HCT116 (cell line): Measurements from ENCODE around the gene PREP. TPM values are rescaled to one million over a fixed set of nuclear protein-coding genes. Genes with fewer than 3 reads are reported as not detected.

Experiments used
- ATAC-seq: fragments of 200-7000 bp; cut with Tn5 transposase; 2 replicates; pipeline ENCODE4 v1.9.1; 2020; ENCODE audit warnings: mild to moderate bottlenecking, moderate library complexity
- BruUV-seq: library from RNA; stranded (reverse); fragments of 400-500 nt; replicated peaks from 2 replicates; lab custom pipeline; 2021; lab: Mats Ljungman, UMichigan
- CTCF ChIA-PET: fragments of 300-600 bp; sonication (Branson Sonifier 250); formaldehyde crosslinking; loops from one replicate; lab custom pipeline; 2021; ENCODE audit warnings: antibody characterized with exemption; lab: Charles Lee
- POLR2A ChIA-PET: fragments of 300-600, 350-600 bp; sonication (Branson Sonifier 250); formaldehyde crosslinking; loops from one replicate; lab custom pipeline; 2021; ENCODE audit warnings: antibody characterized with exemption; lab: Charles Lee
- RAD21 ChIA-PET, 2 experiments: fragments of 300-600 bp; sonication (Branson Sonifier 250); formaldehyde crosslinking; loops; one replicate each; lab custom pipeline; 2023; ENCODE audit warnings: low total read pairs in 2 of 2; ENCODE audit not compliant: uncharacterized antibody in 2 of 2, unreplicated experiment in 2 of 2, low non-redundant PET in 1 of 2; lab: Charles Lee
- DNase-seq: peaks from one replicate; pipeline ENCODE4 v3.0.0-alpha.2; 2010; ENCODE audit warnings: low read depth, low spot score
- H2AFZ ChIP-seq: fragments of 200-600 bp; shearing (Covaris generic), sonication (generic); 2 replicates; pipeline ENCODE4 v1.6.1; 2017; ENCODE audit warnings: low read depth, mixed run types, mixed read lengths, antibody characterized with exemption, low read length; ENCODE audit not compliant: poor library complexity, severe bottlenecking
- H3K27ac ChIP-seq: 2 replicates; pipeline ENCODE4 v1.5.1; 2012; ENCODE audit warnings: low read depth, low read length
- H3K27me3 ChIP-seq: fragments of 200-600 bp; sonication (generic); 2 replicates; pipeline ENCODE4 v1.6.1; 2016; ENCODE audit warnings: mixed run types, low read length, mixed read lengths; ENCODE audit not compliant: insufficient read depth
- H3K36me3 ChIP-seq, 2 experiments: fragments of 200-500 bp in 1 of 2; fragments of 200-600 bp in 1 of 2; sonication (Bioruptor generic) in 1 of 2; sonication (generic) in 1 of 2; 2 replicates each; pipeline versions ENCODE4 v1.5.1 to v1.6.1; 2014 to 2016; ENCODE audit warnings: low read length in 2 of 2, inconsistent platforms in 1 of 2, mixed read lengths in 1 of 2, mixed run types in 1 of 2; ENCODE audit not compliant: insufficient read depth in 2 of 2, control insufficient read depth in 1 of 2
- H3K4me1 ChIP-seq, 2 experiments: fragments of 200-600 bp in 1 of 2; sonication (generic) in 1 of 2; 2 replicates each; pipeline versions ENCODE4 v1.5.1 to v1.6.1; 2012 to 2017; ENCODE audit warnings: low read length in 2 of 2, inconsistent platforms in 1 of 2, mild to moderate bottlenecking in 1 of 2, mixed read lengths in 1 of 2, mixed run types in 1 of 2, moderate library complexity in 1 of 2; ENCODE audit not compliant: insufficient read depth in 2 of 2, control insufficient read depth in 1 of 2
- H3K4me2 ChIP-seq: fragments of 200-600 bp; sonication (generic); 2 replicates; pipeline ENCODE4 v1.6.1; 2017; ENCODE audit warnings: mixed run types, low read length, mixed read lengths
- H3K4me3 ChIP-seq, 2 experiments: fragments of 200-600 bp in 1 of 2; sonication (generic) in 1 of 2; replicated peaks in 1 of 2; 2 replicates each; pipeline ENCODE4 v1.5.1; 2011 to 2016; ENCODE audit warnings: low read length in 2 of 2, control low read depth in 1 of 2, low read depth in 1 of 2, mild to moderate bottlenecking in 1 of 2, mixed read lengths in 1 of 2, mixed run types in 1 of 2
- H3K79me2 ChIP-seq: fragments of 200-600 bp; sonication (generic); 2 replicates; pipeline ENCODE4 v1.6.1; 2017; ENCODE audit warnings: mild to moderate bottlenecking, mixed run types, low read length, moderate library complexity, mixed read lengths; ENCODE audit not compliant: insufficient read depth
- H3K9ac ChIP-seq: fragments of 200-600 bp; sonication (generic); 2 replicates; pipeline ENCODE4 v1.6.1; 2016; ENCODE audit warnings: low read length, mixed read lengths
- H3K9me2 ChIP-seq: fragments of 200-600 bp; sonication (generic), shearing (Covaris generic); 2 replicates; pipeline ENCODE4 v1.6.1; 2017; ENCODE audit warnings: mixed run types, mild to moderate bottlenecking, moderate library complexity; ENCODE audit not compliant: insufficient read depth
- H3K9me3 ChIP-seq, 2 experiments: fragments of 200-500 bp in 1 of 2; fragments of 200-600 bp in 1 of 2; sonication (Bioruptor generic) in 1 of 2; sonication (generic) in 1 of 2; 2 replicates each; pipeline ENCODE4 v1.6.1; 2014 to 2017; ENCODE audit warnings: low read length in 2 of 2, mixed read lengths in 2 of 2, inconsistent platforms in 1 of 2, low read depth in 1 of 2, mild to moderate bottlenecking in 1 of 2, mixed run types in 1 of 2, moderate library complexity in 1 of 2; ENCODE audit not compliant: control insufficient read depth in 1 of 2, insufficient read depth in 1 of 2
- H4K20me1 ChIP-seq: fragments of 200-600 bp; sonication (generic), shearing (Covaris generic); 2 replicates; pipeline ENCODE4 v1.6.1; 2017; ENCODE audit warnings: mixed run types, mild to moderate bottlenecking, moderate library complexity; ENCODE audit not compliant: insufficient read depth
- EGR1 ChIP-seq: IDR thresholded peaks from 2 replicates; pipeline ENCODE4 v1.6.1; 2012; ENCODE audit warnings: low read depth
- ELF1 ChIP-seq: IDR thresholded peaks from 2 replicates; pipeline ENCODE4 v1.6.1; 2012; ENCODE audit warnings: low read depth, borderline replicate concordance
- EZH2phosphoT487 ChIP-seq: fragments of 200-600 bp; IDR thresholded peaks from 2 replicates; pipeline ENCODE4 v1.6.1; 2018; ENCODE audit warnings: antibody characterized with exemption, borderline replicate concordance
- RAD21 ChIP-seq: IDR thresholded peaks from 2 replicates; pipeline ENCODE4 v1.6.1; 2012; ENCODE audit warnings: low read depth, mild to moderate bottlenecking
- SP1 ChIP-seq: IDR thresholded peaks from 2 replicates; pipeline ENCODE4 v1.6.1; 2012; ENCODE audit warnings: low read depth
- intact Hi-C: fragments of 100-400 bp; cut with micrococcal nuclease; formaldehyde crosslinking; loops from 2 replicates; pipeline ENCODE4 v1.10.0; 2022
- total RNA-seq: library from RNA; stranded (reverse); gene quantifications from one replicate; pipeline ENCODE4 v1.2.1, GENCODE V29; 2021; ENCODE audit not compliant: unreplicated experiment
- TF ChIP-seq, protein P1 (sequence below), 3 experiments: fragments of 200-600 bp in 1 of 3; sonication (generic) in 1 of 3; IDR thresholded peaks in 2 of 3; conservative IDR thresholded peaks in 1 of 3; 2 replicates each; pipeline ENCODE4 v1.5.1; 2012 to 2017; ENCODE audit warnings: low read depth in 2 of 3, low read length in 2 of 3, antibody characterized with exemption in 1 of 3, borderline replicate concordance in 1 of 3, control low read depth in 1 of 3, mild to moderate bottlenecking in 1 of 3, mixed read lengths in 1 of 3, mixed run types in 1 of 3, moderate library complexity in 1 of 3; ENCODE audit not compliant: insufficient read depth in 1 of 3
- TF ChIP-seq, protein P2 (sequence below): IDR thresholded peaks from 2 replicates; pipeline ENCODE4 v1.6.1; 2011; ENCODE audit warnings: mild to moderate bottlenecking, low read length, moderate library complexity; ENCODE audit not compliant: insufficient replicate concordance; ENCODE audit errors: extremely low read depth

PREP gene
- total RNA-seq, 1 experiment from 2014 or later: 53.5 TPM

DNA sequence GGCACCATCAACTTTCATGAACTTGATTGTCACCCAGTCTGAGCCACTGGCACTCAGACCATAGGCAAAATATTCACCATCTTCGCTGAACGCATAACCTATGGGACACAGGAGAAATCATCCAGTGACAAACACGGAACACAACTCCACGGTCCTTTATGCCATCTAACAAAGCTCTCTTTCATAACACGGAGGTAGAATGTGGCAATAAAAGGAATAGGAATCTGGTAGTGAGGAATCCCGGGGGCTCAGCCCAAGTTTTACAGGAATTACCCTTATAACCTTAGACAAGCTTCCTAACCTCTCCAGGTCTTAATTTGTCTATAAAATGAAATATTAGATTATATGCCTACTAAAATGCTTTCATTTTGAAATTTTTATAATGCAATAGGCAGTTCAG lies 29.4 kb downstream of the PREP start:
- Histone ChIP-seq H3K27ac (no peak overlapping the region), H3K79me2 (peaks cover 7% of the 10 kb centered on the region), H3K36me3 (peaks cover 7 to 21% of the 10 kb centered on the region in 2 experiments; a peak in 2 of 4 replicates), H3K4me1 (no peaks in the 10 kb centered on the region), H3K9me3 (no peaks in the 10 kb centered on the region), H3K4me2 (no peak overlapping the region), H4K20me1 (no peaks in the 10 kb centered on the region), H3K9me2 (no peaks in the 10 kb centered on the region), H3K4me3 (no peak overlapping the region)
- BruUV-seq: no TSS peak
- ChIA-PET POLR2A (no interaction called here), RAD21 (no interaction called here), CTCF (interaction anchor here (0.6 to 2.4 kb wide), 3 partner anchors 10 to 707 kb away, joined by 3 to 6 read pairs (median 3); no protein-coding TSS in a partner anchor)
- intact Hi-C loops: no loop called here
- no peak for ATAC-seq
- TF ChIP-seq RAD21: no peak
- TF ChIP-seq, all 23 proteins: peak for 0
- Histone ChIP-seq H3K27me3 (no peaks in the 10 kb centered on the region), H3K9ac (no peak overlapping the region), H2AFZ (no peak overlapping the region)
- DNase-seq: no peak

DNA sequence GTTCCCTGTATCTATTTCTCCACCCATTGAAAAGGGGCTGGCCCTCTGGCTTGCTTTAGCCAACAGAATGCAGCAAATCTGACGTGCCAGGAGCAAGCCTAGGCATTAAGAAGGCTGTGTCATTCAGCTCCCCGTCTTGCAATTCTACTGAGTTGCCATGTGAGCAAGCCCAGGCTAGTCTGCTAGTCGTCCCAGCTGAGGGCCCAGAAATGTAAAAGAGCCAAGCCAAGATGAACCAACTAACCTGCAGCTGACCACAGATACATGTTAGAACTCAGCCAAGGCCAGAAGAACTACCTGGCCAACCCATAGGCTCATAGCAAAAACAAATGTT lies 30.1 kb downstream of the PREP start:
- RAD21 ChIA-PET: no interaction called here
- Histone ChIP-seq H4K20me1 (no peaks in the 10 kb centered on the region), H3K4me3 (no peak overlapping the region), H3K9ac (no peak overlapping the region), H3K79me2 (peaks cover 6% of the 10 kb centered on the region), H3K36me3 (peaks cover 7 to 21% of the 10 kb centered on the region in 2 experiments; a peak in 2 of 4 replicates), H3K4me2 (no peak overlapping the region), H3K4me1 (no peaks in the 10 kb centered on the region), H2AFZ (no peak overlapping the region), H3K9me3 (no peaks in the 10 kb centered on the region), H3K27me3 (no peaks in the 10 kb centered on the region), H3K27ac (no peak overlapping the region), H3K9me2 (no peaks in the 10 kb centered on the region)
- CTCF ChIA-PET: interaction anchor here (2.4 kb wide), 1 partner anchor 9 kb away, joined by 6 read pairs; no protein-coding TSS in a partner anchor
- POLR2A ChIA-PET: no interaction called here
- no peak for TF ChIP-seq SP1
- no peak for TF ChIP-seq EZH2phosphoT487
- no peak for TF ChIP-seq EGR1
- no peak for TF ChIP-seq ELF1
- TF ChIP-seq, protein P1, sequence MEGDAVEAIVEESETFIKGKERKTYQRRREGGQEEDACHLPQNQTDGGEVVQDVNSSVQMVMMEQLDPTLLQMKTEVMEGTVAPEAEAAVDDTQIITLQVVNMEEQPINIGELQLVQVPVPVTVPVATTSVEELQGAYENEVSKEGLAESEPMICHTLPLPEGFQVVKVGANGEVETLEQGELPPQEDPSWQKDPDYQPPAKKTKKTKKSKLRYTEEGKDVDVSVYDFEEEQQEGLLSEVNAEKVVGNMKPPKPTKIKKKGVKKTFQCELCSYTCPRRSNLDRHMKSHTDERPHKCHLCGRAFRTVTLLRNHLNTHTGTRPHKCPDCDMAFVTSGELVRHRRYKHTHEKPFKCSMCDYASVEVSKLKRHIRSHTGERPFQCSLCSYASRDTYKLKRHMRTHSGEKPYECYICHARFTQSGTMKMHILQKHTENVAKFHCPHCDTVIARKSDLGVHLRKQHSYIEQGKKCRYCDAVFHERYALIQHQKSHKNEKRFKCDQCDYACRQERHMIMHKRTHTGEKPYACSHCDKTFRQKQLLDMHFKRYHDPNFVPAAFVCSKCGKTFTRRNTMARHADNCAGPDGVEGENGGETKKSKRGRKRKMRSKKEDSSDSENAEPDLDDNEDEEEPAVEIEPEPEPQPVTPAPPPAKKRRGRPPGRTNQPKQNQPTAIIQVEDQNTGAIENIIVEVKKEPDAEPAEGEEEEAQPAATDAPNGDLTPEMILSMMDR (IDR thresholded peaks at IDR 0.05 in 2 of 3, conservative IDR thresholded peaks at IDR 0.05 in 1 of 3; ENCODE audit: borderline replicate concordance in 1 of 3, insufficient read depth in 1 of 3, low read depth in 2 of 3, low read length in 2 of 3): no peak
- TF ChIP-seq, protein P2, sequence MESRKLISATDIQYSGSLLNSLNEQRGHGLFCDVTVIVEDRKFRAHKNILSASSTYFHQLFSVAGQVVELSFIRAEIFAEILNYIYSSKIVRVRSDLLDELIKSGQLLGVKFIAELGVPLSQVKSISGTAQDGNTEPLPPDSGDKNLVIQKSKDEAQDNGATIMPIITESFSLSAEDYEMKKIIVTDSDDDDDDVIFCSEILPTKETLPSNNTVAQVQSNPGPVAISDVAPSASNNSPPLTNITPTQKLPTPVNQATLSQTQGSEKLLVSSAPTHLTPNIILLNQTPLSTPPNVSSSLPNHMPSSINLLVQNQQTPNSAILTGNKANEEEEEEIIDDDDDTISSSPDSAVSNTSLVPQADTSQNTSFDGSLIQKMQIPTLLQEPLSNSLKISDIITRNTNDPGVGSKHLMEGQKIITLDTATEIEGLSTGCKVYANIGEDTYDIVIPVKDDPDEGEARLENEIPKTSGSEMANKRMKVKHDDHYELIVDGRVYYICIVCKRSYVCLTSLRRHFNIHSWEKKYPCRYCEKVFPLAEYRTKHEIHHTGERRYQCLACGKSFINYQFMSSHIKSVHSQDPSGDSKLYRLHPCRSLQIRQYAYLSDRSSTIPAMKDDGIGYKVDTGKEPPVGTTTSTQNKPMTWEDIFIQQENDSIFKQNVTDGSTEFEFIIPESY: no peak
- DNase-seq (no peak), ATAC-seq (no peak)
- intact Hi-C loops: no loop called here
- no TSS peak for BruUV-seq
